Peyer's patch (tissue), 4 donors: Measurements from ENCODE around the gene KCTD13.

Experiments
- POLR2A ChIP-seq, 2 donors: fragments of 450-650 bp; IDR thresholded peaks; one replicate each; pipeline ENCODE4 v1.5.1; 2017; ENCODE audit warnings: antibody characterized with exemption in 2 of 2, mild to moderate bottlenecking in 2 of 2, moderate library complexity in 2 of 2
- TF ChIP-seq, protein P1 (sequence below), 6 experiments: fragments of 450-650 bp in 4 of 6; fragments of 200-600 bp in 2 of 6; sonication (generic) in 1 of 6; IDR thresholded peaks; one replicate each; pipeline ENCODE4 v1.5.1; 2017 to 2019; ENCODE audit warnings: antibody characterized with exemption in 6 of 6, mild to moderate bottlenecking in 3 of 6, moderate library complexity in 1 of 6

GRCh38 chr16:29925105-29925756 lies 795 bp downstream of the KCTD13 start:
- TF ChIP-seq POLR2A (IDR thresholded peaks at IDR 0.05) = no peak
- TF ChIP-seq, protein P1, sequence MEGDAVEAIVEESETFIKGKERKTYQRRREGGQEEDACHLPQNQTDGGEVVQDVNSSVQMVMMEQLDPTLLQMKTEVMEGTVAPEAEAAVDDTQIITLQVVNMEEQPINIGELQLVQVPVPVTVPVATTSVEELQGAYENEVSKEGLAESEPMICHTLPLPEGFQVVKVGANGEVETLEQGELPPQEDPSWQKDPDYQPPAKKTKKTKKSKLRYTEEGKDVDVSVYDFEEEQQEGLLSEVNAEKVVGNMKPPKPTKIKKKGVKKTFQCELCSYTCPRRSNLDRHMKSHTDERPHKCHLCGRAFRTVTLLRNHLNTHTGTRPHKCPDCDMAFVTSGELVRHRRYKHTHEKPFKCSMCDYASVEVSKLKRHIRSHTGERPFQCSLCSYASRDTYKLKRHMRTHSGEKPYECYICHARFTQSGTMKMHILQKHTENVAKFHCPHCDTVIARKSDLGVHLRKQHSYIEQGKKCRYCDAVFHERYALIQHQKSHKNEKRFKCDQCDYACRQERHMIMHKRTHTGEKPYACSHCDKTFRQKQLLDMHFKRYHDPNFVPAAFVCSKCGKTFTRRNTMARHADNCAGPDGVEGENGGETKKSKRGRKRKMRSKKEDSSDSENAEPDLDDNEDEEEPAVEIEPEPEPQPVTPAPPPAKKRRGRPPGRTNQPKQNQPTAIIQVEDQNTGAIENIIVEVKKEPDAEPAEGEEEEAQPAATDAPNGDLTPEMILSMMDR (IDR thresholded peaks at IDR 0.05) = no peak
